Gastrocnemius medialis (tissue), 4 donors: ENCODE measurements around the gene ECE2.

Experiments used
- CTCF ChIP-seq, 5 experiments: fragments of 450-650 bp in 3 of 5; fragments of 200-600 bp in 2 of 5; sonication (generic) in 2 of 5; IDR thresholded peaks in 4 of 5; conservative IDR thresholded peaks in 1 of 5; 1 replicate in 4 of 5; 2 replicates in 1 of 5; pipeline ENCODE4 v1.5.1; 2016 to 2019; ENCODE audit warnings: antibody characterized with exemption in 5 of 5, mild to moderate bottlenecking in 3 of 5, moderate library complexity in 3 of 5
- POLR2A ChIP-seq, 2 donors: fragments of 450-650 bp; IDR thresholded peaks; one replicate each; pipeline ENCODE4 v1.6.1; 2017; ENCODE audit warnings: antibody characterized with exemption in 2 of 2, mild to moderate bottlenecking in 2 of 2, moderate library complexity in 2 of 2

- TF ChIP-seq CTCF (IDR thresholded peaks at IDR 0.05 in 4 of 5, conservative IDR thresholded peaks at IDR 0.05 in 1 of 5) (peak in 2 of 5 experiments; percentile 24 to 32), POLR2A (IDR thresholded peaks at IDR 0.05) (no peak)
Observed at GRCh38 chr3:184229394-184230080, 46.3 kb upstream of the ECE2 start, which contains the start of gene VWA5B2.
